ENCODE measurements around the gene SLC25A27.

DNA sequence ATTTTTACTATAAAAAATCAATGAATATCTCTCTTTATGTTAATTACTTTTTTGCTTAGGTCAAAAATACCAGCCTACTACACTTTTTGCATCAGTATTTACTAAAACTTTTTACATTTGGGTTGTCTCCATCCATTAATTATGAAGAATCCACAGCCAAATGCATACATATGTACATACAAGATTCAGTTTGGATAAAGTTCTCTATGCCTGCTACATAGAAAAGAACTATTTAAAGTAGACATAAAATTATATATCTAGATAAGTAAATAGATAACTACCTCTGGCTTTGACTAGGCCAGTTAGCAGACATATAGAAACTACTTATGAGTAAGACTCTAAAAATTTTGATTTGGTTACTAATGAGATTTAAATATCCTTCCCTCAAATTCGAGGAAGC, 47.2 kb downstream of the SLC25A27 start:
- TF ChIP-seq EP300 (IDR thresholded peaks at IDR 0.05; ENCODE audit: low read depth), result no peak
- TF ChIP-seq, protein P1, sequence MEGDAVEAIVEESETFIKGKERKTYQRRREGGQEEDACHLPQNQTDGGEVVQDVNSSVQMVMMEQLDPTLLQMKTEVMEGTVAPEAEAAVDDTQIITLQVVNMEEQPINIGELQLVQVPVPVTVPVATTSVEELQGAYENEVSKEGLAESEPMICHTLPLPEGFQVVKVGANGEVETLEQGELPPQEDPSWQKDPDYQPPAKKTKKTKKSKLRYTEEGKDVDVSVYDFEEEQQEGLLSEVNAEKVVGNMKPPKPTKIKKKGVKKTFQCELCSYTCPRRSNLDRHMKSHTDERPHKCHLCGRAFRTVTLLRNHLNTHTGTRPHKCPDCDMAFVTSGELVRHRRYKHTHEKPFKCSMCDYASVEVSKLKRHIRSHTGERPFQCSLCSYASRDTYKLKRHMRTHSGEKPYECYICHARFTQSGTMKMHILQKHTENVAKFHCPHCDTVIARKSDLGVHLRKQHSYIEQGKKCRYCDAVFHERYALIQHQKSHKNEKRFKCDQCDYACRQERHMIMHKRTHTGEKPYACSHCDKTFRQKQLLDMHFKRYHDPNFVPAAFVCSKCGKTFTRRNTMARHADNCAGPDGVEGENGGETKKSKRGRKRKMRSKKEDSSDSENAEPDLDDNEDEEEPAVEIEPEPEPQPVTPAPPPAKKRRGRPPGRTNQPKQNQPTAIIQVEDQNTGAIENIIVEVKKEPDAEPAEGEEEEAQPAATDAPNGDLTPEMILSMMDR (IDR thresholded peaks at IDR 0.05), result no peak
- no peak for TF ChIP-seq POLR2AphosphoS5 (IDR thresholded peaks at IDR 0.05)
